NCI-H2107 treated with DMSO at 0.1 percent for 48 hours (cell line): ENCODE results near the gene FLRT3.

Experiments
- DNase-seq: peaks from one replicate; lab custom pipeline; 2025; ENCODE audit not compliant: unreplicated experiment; lab: John Stamatoyannopoulos, UW

Gene FLRT3

GRCh38 chr20:14337400-14338171 lies at the start of gene FLRT3:
FLRT3 (minus strand) TSS chr20:14337612; CDS start chr20:14327506, 10,106 bp downstream.
- DNase-seq: peak; percentile 70

- no peak for DNase-seq
Measured at GRCh38 chr20:14386726-14387125, 49.3 kb upstream of the FLRT3 start.

- no peak for DNase-seq
Measured at GRCh38 chr20:14385176-14385740, 47.8 kb upstream of the FLRT3 start.

GRCh38 chr20:14384416-14385175 lies 47.2 kb upstream of the FLRT3 start:
- no peak for DNase-seq

- DNase-seq: no peak
Measured at GRCh38 chr20:14383335-14383734, 45.9 kb upstream of the FLRT3 start.

GRCh38 chr20:14378326-14378725 lies 40.9 kb upstream of the FLRT3 start:
- no peak for DNase-seq

- peak; percentile 81 for DNase-seq
Measured at GRCh38 chr20:14375416-14375985, 38.1 kb upstream of the FLRT3 start.

- no peak for DNase-seq
Measured at GRCh38 chr20:14374196-14374595, 36.8 kb upstream of the FLRT3 start.

GRCh38 chr20:14361509-14362345 lies 24.3 kb upstream of the FLRT3 start:
- DNase-seq: no peak

GRCh38 chr20:14360416-14360815 lies 23.0 kb upstream of the FLRT3 start:
- DNase-seq: no peak

- DNase-seq: no peak
Measured at GRCh38 chr20:14355791-14356190, 18.4 kb upstream of the FLRT3 start.

GRCh38 chr20:14344746-14345145 lies 7.3 kb upstream of the FLRT3 start:
- DNase-seq: no peak

GRCh38 chr20:14343491-14344065 lies 6.2 kb upstream of the FLRT3 start:
- no peak for DNase-seq

GRCh38 chr20:14342918-14343317 lies 5.5 kb upstream of the FLRT3 start:
- DNase-seq: no peak

- no peak for DNase-seq
Measured at GRCh38 chr20:14341801-14342200, 4.4 kb upstream of the FLRT3 start.

GRCh38 chr20:14336686-14337085 lies 726 bp downstream of the FLRT3 start:
- no peak for DNase-seq

- no peak for DNase-seq
Measured at GRCh38 chr20:14335052-14335451, 2.4 kb downstream of the FLRT3 start.

- no peak for DNase-seq
Measured at GRCh38 chr20:14334306-14334930, 3.0 kb downstream of the FLRT3 start.

GRCh38 chr20:14333721-14334120 lies 3.7 kb downstream of the FLRT3 start:
- DNase-seq: no peak

GRCh38 chr20:14332866-14333265 lies 4.5 kb downstream of the FLRT3 start:
- DNase-seq: no peak
